ENCODE results near the gene NOG. TPM values are rescaled to one million over a fixed set of nuclear protein-coding genes. Genes with fewer than 3 reads are reported as not detected.

The NOG gene
- total RNA-seq, 4 donors from 2014 or later: 0.22 to 0.34 TPM; not detected in 2

- TF ChIP-seq, protein P1, sequence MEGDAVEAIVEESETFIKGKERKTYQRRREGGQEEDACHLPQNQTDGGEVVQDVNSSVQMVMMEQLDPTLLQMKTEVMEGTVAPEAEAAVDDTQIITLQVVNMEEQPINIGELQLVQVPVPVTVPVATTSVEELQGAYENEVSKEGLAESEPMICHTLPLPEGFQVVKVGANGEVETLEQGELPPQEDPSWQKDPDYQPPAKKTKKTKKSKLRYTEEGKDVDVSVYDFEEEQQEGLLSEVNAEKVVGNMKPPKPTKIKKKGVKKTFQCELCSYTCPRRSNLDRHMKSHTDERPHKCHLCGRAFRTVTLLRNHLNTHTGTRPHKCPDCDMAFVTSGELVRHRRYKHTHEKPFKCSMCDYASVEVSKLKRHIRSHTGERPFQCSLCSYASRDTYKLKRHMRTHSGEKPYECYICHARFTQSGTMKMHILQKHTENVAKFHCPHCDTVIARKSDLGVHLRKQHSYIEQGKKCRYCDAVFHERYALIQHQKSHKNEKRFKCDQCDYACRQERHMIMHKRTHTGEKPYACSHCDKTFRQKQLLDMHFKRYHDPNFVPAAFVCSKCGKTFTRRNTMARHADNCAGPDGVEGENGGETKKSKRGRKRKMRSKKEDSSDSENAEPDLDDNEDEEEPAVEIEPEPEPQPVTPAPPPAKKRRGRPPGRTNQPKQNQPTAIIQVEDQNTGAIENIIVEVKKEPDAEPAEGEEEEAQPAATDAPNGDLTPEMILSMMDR (IDR thresholded peaks at IDR 0.05; ENCODE audit: low read depth): no peak
These were observed 48.9 kb downstream of the NOG start for GRCh38 chr17:56642424-56642823.

Small RNAs within 50 kb of the gene (small RNA-seq; reads per million reads assigned to genes)
- gene RPL39P33: not detected

Other genes starting within 250 kb of the NOG start
- 1 to 10 TPM in 2 of 4 donors, under 1 TPM in 1, not detected in 1; 0.66 to 1.3 (median 1.2) TPM for gene C17orf67, start 240.2 kb downstream of the NOG start, total RNA-seq
- gene DGKE, start 240.5 kb downstream of the NOG start, total RNA-seq: 10 to 100 TPM in 3 of 4 donors, 1 to 10 TPM in 1; 5.4 to 18.1 (median 10.5) TPM